ENCODE data around the gene DYNLL2.

DNA sequence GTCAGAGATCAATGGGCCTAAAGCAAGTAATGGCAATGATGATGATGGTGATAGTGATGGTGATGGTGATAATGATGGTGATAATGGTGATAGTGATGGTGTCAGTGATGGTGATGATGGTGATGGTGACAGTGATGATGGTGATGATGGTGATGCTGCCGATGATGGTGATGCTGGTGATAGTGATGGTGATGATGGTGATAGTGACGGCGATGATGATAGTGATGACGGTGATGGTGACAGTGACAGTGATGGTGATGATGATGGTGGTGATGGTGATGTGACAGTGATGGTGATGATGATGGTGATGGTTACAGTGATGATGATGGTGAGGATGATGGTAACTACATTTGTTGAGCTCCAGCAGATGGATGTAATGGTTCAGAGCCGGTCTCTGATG is 34.2 kb downstream of the DYNLL2 start:
- TF ChIP-seq, protein P1, sequence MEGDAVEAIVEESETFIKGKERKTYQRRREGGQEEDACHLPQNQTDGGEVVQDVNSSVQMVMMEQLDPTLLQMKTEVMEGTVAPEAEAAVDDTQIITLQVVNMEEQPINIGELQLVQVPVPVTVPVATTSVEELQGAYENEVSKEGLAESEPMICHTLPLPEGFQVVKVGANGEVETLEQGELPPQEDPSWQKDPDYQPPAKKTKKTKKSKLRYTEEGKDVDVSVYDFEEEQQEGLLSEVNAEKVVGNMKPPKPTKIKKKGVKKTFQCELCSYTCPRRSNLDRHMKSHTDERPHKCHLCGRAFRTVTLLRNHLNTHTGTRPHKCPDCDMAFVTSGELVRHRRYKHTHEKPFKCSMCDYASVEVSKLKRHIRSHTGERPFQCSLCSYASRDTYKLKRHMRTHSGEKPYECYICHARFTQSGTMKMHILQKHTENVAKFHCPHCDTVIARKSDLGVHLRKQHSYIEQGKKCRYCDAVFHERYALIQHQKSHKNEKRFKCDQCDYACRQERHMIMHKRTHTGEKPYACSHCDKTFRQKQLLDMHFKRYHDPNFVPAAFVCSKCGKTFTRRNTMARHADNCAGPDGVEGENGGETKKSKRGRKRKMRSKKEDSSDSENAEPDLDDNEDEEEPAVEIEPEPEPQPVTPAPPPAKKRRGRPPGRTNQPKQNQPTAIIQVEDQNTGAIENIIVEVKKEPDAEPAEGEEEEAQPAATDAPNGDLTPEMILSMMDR (IDR thresholded peaks at IDR 0.05; ENCODE audit: insufficient read depth, low read length): no peak
- TF ChIP-seq, protein P2, sequence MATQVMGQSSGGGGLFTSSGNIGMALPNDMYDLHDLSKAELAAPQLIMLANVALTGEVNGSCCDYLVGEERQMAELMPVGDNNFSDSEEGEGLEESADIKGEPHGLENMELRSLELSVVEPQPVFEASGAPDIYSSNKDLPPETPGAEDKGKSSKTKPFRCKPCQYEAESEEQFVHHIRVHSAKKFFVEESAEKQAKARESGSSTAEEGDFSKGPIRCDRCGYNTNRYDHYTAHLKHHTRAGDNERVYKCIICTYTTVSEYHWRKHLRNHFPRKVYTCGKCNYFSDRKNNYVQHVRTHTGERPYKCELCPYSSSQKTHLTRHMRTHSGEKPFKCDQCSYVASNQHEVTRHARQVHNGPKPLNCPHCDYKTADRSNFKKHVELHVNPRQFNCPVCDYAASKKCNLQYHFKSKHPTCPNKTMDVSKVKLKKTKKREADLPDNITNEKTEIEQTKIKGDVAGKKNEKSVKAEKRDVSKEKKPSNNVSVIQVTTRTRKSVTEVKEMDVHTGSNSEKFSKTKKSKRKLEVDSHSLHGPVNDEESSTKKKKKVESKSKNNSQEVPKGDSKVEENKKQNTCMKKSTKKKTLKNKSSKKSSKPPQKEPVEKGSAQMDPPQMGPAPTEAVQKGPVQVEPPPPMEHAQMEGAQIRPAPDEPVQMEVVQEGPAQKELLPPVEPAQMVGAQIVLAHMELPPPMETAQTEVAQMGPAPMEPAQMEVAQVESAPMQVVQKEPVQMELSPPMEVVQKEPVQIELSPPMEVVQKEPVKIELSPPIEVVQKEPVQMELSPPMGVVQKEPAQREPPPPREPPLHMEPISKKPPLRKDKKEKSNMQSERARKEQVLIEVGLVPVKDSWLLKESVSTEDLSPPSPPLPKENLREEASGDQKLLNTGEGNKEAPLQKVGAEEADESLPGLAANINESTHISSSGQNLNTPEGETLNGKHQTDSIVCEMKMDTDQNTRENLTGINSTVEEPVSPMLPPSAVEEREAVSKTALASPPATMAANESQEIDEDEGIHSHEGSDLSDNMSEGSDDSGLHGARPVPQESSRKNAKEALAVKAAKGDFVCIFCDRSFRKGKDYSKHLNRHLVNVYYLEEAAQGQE (IDR thresholded peaks at IDR 0.05; ENCODE audit: insufficient replicate concordance, low read depth): no peak
- no peak for TF ChIP-seq SPI1 (IDR thresholded peaks at IDR 0.05; ENCODE audit: borderline replicate concordance, low read depth)
- no peak for TF ChIP-seq POLR2AphosphoS5 (IDR thresholded peaks at IDR 0.05; ENCODE audit: low read depth)
- no peak for TF ChIP-seq GABPA (IDR thresholded peaks at IDR 0.05; ENCODE audit: low read depth)
